GM19035 (cell line): ENCODE data around the gene KIR3DL3.
"Not testable (repeated sequence)": the region's sequence is repeated elsewhere in the genome, so short reads cannot be mapped to it uniquely, and the experiment has no call there.

Source experiments
- ATAC-seq: cut with Tn5 transposase; IDR thresholded peaks from one replicate; pipeline ENCODE4 v1.9.1; 2021; ENCODE audit not compliant: unreplicated experiment

Gene KIR3DL3

GRCh38 chr19:54724142-54724541, at the start of gene KIR3DL3:
KIR3DL3 (plus strand) TSS chr19:54724442; CDS start chr19:54724497, 55 bp downstream.
- ATAC-seq: no peak

GRCh38 chr19:54676210-54676834, 47.9 kb upstream of the KIR3DL3 start:
- not testable (repeated sequence) for ATAC-seq

GRCh38 chr19:54677217-54677616, 47.0 kb upstream of the KIR3DL3 start:
- no peak for ATAC-seq

- ATAC-seq: not testable (repeated sequence)
Observed at GRCh38 chr19:54681596-54681995, 42.6 kb upstream of the KIR3DL3 start.

- no peak for ATAC-seq
Observed at GRCh38 chr19:54682306-54682856, 41.9 kb upstream of the KIR3DL3 start.

- ATAC-seq: no peak
Observed at GRCh38 chr19:54684527-54684926, 39.7 kb upstream of the KIR3DL3 start.

- no peak for ATAC-seq
Observed at GRCh38 chr19:54691582-54692297, 32.5 kb upstream of the KIR3DL3 start.

- ATAC-seq: no peak
Observed at GRCh38 chr19:54692298-54692615, 32.0 kb upstream of the KIR3DL3 start.

- ATAC-seq: no peak
Observed at GRCh38 chr19:54694648-54695047, 29.6 kb upstream of the KIR3DL3 start.

GRCh38 chr19:54696117-54696548, 28.1 kb upstream of the KIR3DL3 start:
- no peak for ATAC-seq

GRCh38 chr19:54696766-54697165, 27.5 kb upstream of the KIR3DL3 start:
- no peak for ATAC-seq

GRCh38 chr19:54697716-54698115, 26.5 kb upstream of the KIR3DL3 start:
- ATAC-seq: not testable (repeated sequence)

- ATAC-seq: no peak
Observed at GRCh38 chr19:54704928-54705327, 19.3 kb upstream of the KIR3DL3 start.

- no peak for ATAC-seq
Observed at GRCh38 chr19:54707962-54708361, 16.3 kb upstream of the KIR3DL3 start.

GRCh38 chr19:54708781-54709180, 15.5 kb upstream of the KIR3DL3 start:
- no peak for ATAC-seq

GRCh38 chr19:54709212-54709948, 14.9 kb upstream of the KIR3DL3 start:
- ATAC-seq: no peak

GRCh38 chr19:54709956-54710355, 14.3 kb upstream of the KIR3DL3 start:
- ATAC-seq: not testable (repeated sequence)

GRCh38 chr19:54724644-54725043, 402 bp downstream of the KIR3DL3 start:
- no peak for ATAC-seq

- ATAC-seq: no peak
Observed at GRCh38 chr19:54725321-54725720, 1.1 kb downstream of the KIR3DL3 start.

GRCh38 chr19:54727562-54727961, 3.3 kb downstream of the KIR3DL3 start:
- no peak for ATAC-seq

GRCh38 chr19:54728167-54728566, 3.9 kb downstream of the KIR3DL3 start:
- no peak for ATAC-seq
